HepG2 (cell line): ENCODE results near the gene TSGA10IP. TPM values are rescaled to one million over a fixed set of nuclear protein-coding genes. Genes with fewer than 3 reads are reported as not detected.
A peak's percentile ranks its signal among the peaks of the same experiment; 100 is the strongest.

ENCODE experiments used
- ATAC-seq: fragments of 200-7000 bp; cut with Tn5 transposase; 3 replicates; pipeline ENCODE4 v1.9.1; 2020; ENCODE audit warnings: mild to moderate bottlenecking, moderate library complexity
- BruUV-seq: library from RNA; stranded (reverse); fragments of 400-500 nt; replicated peaks from 2 replicates; lab custom pipeline; 2021; lab: Mats Ljungman, UMichigan
- CTCF ChIA-PET: fragments of 300-600 bp; formaldehyde crosslinking; extraction: SDS; loops from one replicate; lab custom pipeline; 2021; ENCODE audit warnings: low total read pairs, inconsistent platforms, low intra/inter-chr PET ratio; lab: Yijun Ruan, JAX
- POLR2A ChIA-PET: fragments of 350-600 bp; sonication (Branson Sonifier 250); formaldehyde crosslinking; loops from one replicate; lab custom pipeline; 2020; ENCODE audit warnings: antibody characterized with exemption, inconsistent platforms; lab: Yijun Ruan, JAX
- DNase-seq: peaks from one replicate; pipeline ENCODE4 v3.0.0-alpha.2; 2015; ENCODE audit warnings: low spot score
- FAIRE-seq: peaks from 3 replicates; lab custom pipeline; 2011; peaks lifted over from hg19 to GRCh38; lab: Jason Lieb, UNC
- H2AFZ ChIP-seq: one replicate; pipeline ENCODE4 v1.6.1; 2011; ENCODE audit warnings: low read length, inconsistent platforms
- H3K27ac ChIP-seq: fragments of 300-600 bp; 3 replicates; pipeline ENCODE4 v1.8.0; 2011; ENCODE audit warnings: mixed run types, mild to moderate bottlenecking, mixed read lengths, low read length, inconsistent platforms; ENCODE audit not compliant: insufficient read depth; ENCODE audit errors: extremely low read length
- H3K27me3 ChIP-seq, 2 experiments: fragments of 200-600 bp in 1 of 2; 2 replicates in 1 of 2; 3 replicates in 1 of 2; pipeline versions ENCODE4 v1.6.0 to v1.8.0; 2011; ENCODE audit warnings: low read length in 2 of 2, mild to moderate bottlenecking in 2 of 2, moderate library complexity in 2 of 2, inconsistent platforms in 1 of 2; ENCODE audit not compliant: insufficient read depth in 2 of 2, control insufficient read depth in 1 of 2
- H3K36me3 ChIP-seq, 2 experiments: fragments of 200-600 bp in 1 of 2; replicated peaks in 1 of 2; 2 replicates in 1 of 2; 3 replicates in 1 of 2; pipeline versions ENCODE4 v1.5.1 to v1.8.0; 2011; ENCODE audit warnings: low read length in 2 of 2, inconsistent platforms in 1 of 2; ENCODE audit not compliant: insufficient read depth in 2 of 2, control insufficient read depth in 1 of 2
- H3K4me1 ChIP-seq: 2 replicates; pipeline ENCODE4 v1.5.1; 2012; ENCODE audit warnings: low read length, inconsistent platforms; ENCODE audit not compliant: insufficient read depth
- H3K4me2 ChIP-seq: 2 replicates; pipeline ENCODE4 v1.6.0; 2011; ENCODE audit warnings: low read depth, low read length, inconsistent platforms
- H3K4me3 ChIP-seq, 3 experiments: fragments of 200-600 bp in 1 of 3; sonication (generic), shearing (Covaris generic) in 1 of 3; replicated peaks in 1 of 3; 2 replicates each; pipeline ENCODE4 v1.5.1; 2011 to 2016; ENCODE audit warnings: low read length in 3 of 3, inconsistent platforms in 2 of 3, low read depth in 2 of 3, mild to moderate bottlenecking in 2 of 3, control low read depth in 1 of 3, mixed read lengths in 1 of 3; ENCODE audit not compliant: insufficient read depth in 1 of 3
- H3K79me2 ChIP-seq: one replicate; pipeline ENCODE4 v1.6.1; 2011; ENCODE audit warnings: low read length, inconsistent platforms; ENCODE audit not compliant: insufficient read depth
- H3K9ac ChIP-seq: 2 replicates; pipeline ENCODE4 v1.6.0; 2011; ENCODE audit warnings: mild to moderate bottlenecking, low read depth, low read length, inconsistent platforms; ENCODE audit not compliant: insufficient read depth
- H3K9me3 ChIP-seq: 2 replicates; pipeline ENCODE4 v1.5.1; 2012; ENCODE audit warnings: mild to moderate bottlenecking, low read length
- H4K20me1 ChIP-seq: 2 replicates; pipeline ENCODE4 v1.6.0; 2011; ENCODE audit warnings: inconsistent platforms, mild to moderate bottlenecking, low read length, moderate library complexity; ENCODE audit not compliant: insufficient read depth
- ZNF468 ChIP-seq: sonication (generic); formaldehyde crosslinking; IDR thresholded peaks from 2 replicates; pipeline ENCODE4 v1.8.0; 2022; ENCODE audit warnings: mild to moderate bottlenecking, moderate library complexity, missing genetic modification reagents
- WGBS: methylation state at CpG from one replicate; pipeline ENCODE4 v1.1.6; 2017; ENCODE audit warnings: low lambda C conversion rate; 5-methylcytosine and 5-hydroxymethylcytosine counted together
- in situ Hi-C: cut with HindIII; loops from 2 replicates; pipeline ENCODE4 v1.10.0; 2017; ENCODE audit warnings: low pct_unique_long_range_greater_than_20kb; ENCODE audit not compliant: extremely low pct_ligation_motif_present
- intact Hi-C: fragments of 100-400 bp; cut with micrococcal nuclease; formaldehyde crosslinking; loops from one replicate; pipeline ENCODE4 v1.10.0; 2022; ENCODE audit not compliant: unreplicated experiment
- polyA plus RNA-seq, 8 experiments: library from polyadenylated mRNA; depleted of rRNA in 3 of 8; stranded (reverse) in 7 of 8; unstranded in 1 of 8; fragments of >200 nt; fragmentation: Illumina TruSeq in 4 of 8; extraction: Trizol in 4 of 8; gene quantifications; 2 replicates each; pipeline versions ENCODE4 v1.2.1 to v1.2.3, GENCODE V29; 2011 to 2016; ENCODE audit warnings: low read depth in 4 of 8, missing spikeins in 1 of 8, mixed read lengths in 1 of 8; ENCODE audit not compliant: insufficient read depth in 1 of 8
- total RNA-seq, 5 experiments: library from RNA; depleted of rRNA; stranded (reverse); fragments of >200 nt; fragmentation: Illumina TruSeq; extraction: Trizol; gene quantifications; 2 replicates each; pipeline ENCODE4 v1.2.3, GENCODE V29; 2016; ENCODE audit warnings: low read depth in 1 of 5
- TF ChIP-seq, protein P1 (sequence below): sonication (generic); formaldehyde crosslinking; IDR thresholded peaks from 2 replicates; pipeline ENCODE4 v1.9.0; 2022; ENCODE audit warnings: missing genetic modification reagents, mild to moderate bottlenecking, borderline replicate concordance

TSGA10IP gene
- total and polyA plus RNA-seq, 2 of the 13 experiments (the other 11 are each of a cell fraction or from before 2014, with no cell fraction given), result not detected

DNA sequence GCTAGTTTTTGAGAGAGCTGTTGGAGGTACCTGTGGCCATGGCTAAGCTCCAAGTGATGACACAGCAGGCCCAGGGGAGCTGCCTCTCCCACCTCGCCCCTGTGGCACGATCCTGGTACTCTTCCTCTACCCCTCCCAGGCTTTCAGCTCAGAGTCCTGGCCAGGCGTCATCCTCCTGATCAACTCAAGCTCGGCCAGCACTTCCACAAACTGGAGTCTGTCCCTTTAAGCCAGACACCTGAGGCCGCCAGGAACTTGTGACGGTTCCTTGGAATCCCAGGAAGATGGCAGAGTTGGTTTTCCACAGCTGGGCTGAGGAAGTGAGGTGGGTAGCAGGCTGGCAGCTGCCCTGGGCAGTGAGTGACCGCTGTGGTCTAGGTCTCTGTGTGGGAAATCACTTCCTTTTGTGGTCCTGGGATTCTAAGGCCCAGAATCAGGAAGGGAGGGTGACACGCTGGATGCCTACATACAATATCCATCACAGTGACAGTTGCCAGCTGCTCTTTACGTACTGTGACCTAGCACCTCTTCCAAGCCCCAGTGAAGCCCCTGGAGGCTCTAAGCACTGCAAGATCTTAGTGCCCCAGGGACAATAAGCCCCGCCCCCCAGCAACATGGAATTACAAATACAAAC, 63.3 kb downstream of the TSGA10IP start:
- Histone ChIP-seq H4K20me1 (no peaks in the 10 kb centered on the region), H3K4me3 (no peak overlapping the region; a peak in 1 of 6 replicates), H3K27me3 (peaks cover 6 to 30% of the 10 kb centered on the region in 2 experiments; a peak in 4 of 5 replicates), H3K4me2 (peak overlapping the region; percentile 49), H3K79me2 (peaks cover 2% of the 10 kb centered on the region), H3K4me1 (peaks cover 24% of the 10 kb centered on the region; the same call in 1 of the 2 replicates), H3K9me3 (no peaks in the 10 kb centered on the region), H2AFZ (peak overlapping the region; percentile 69), H3K36me3 (peaks cover 1 to 7% of the 10 kb centered on the region in 2 experiments; a peak in 3 of 5 replicates), H3K27ac (no peak overlapping the region), H3K9ac (no peak overlapping the region)
- WGBS, result 15% methylated on average over 8 of the region's 10 CpGs
- FAIRE-seq (no peak), DNase-seq (no peak), ATAC-seq (peak; percentile 10; the same call in 1 of the 3 replicates)
- no TSS peak for BruUV-seq
- in situ Hi-C loops, result no loop called here
- TF ChIP-seq ZNF468 (CRISPR knock-in tag), result no peak
- TF ChIP-seq, protein P1, sequence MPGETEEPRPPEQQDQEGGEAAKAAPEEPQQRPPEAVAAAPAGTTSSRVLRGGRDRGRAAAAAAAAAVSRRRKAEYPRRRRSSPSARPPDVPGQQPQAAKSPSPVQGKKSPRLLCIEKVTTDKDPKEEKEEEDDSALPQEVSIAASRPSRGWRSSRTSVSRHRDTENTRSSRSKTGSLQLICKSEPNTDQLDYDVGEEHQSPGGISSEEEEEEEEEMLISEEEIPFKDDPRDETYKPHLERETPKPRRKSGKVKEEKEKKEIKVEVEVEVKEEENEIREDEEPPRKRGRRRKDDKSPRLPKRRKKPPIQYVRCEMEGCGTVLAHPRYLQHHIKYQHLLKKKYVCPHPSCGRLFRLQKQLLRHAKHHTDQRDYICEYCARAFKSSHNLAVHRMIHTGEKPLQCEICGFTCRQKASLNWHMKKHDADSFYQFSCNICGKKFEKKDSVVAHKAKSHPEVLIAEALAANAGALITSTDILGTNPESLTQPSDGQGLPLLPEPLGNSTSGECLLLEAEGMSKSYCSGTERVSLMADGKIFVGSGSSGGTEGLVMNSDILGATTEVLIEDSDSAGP, result peak; percentile 84
- ChIA-PET POLR2A (interaction anchor here (0.6 to 1.2 kb wide), 3 partner anchors 14 to 288 kb away, joined by 3 read pairs; partner anchors contain the start of gene RNASEH2C), CTCF (no interaction called here)
- intact Hi-C loops, result no loop called here

Other genes starting within 250 kb of the TSGA10IP start
- 45.4 and 48.3 TPM in 2 replicates for gene KAT5, start 233.2 kb upstream of the TSGA10IP start, total RNA-seq (2016; rRNA removed; fragmentation: Illumina TruSeq; extraction: Trizol)
- 34.4 and 35.2 TPM in 2 replicates for gene KAT5, start 233.2 kb upstream of the TSGA10IP start, polyA plus RNA-seq (2011; rRNA removed)
- gene RNASEH2C, start 224.7 kb upstream of the TSGA10IP start, total RNA-seq (2016; rRNA removed; fragmentation: Illumina TruSeq; extraction: Trizol), result 50.9 and 65.1 TPM in 2 replicates
- gene RNASEH2C, start 224.7 kb upstream of the TSGA10IP start, polyA plus RNA-seq (2011; rRNA removed), result 24.6 and 27.4 TPM in 2 replicates
- gene AP5B1, start 164.5 kb upstream of the TSGA10IP start, total RNA-seq (2016; rRNA removed; fragmentation: Illumina TruSeq; extraction: Trizol), result 3.8 and 4.4 TPM in 2 replicates
- gene AP5B1, start 164.5 kb upstream of the TSGA10IP start, polyA plus RNA-seq (2011; rRNA removed), result 1.7 and 2.8 TPM in 2 replicates
- not detected in 2 replicates for gene OVOL1, start 158.4 kb upstream of the TSGA10IP start, total RNA-seq (2016; rRNA removed; fragmentation: Illumina TruSeq; extraction: Trizol)
- gene OVOL1, start 158.4 kb upstream of the TSGA10IP start, polyA plus RNA-seq (2011; rRNA removed), result 0.01 and 0.04 TPM in 2 replicates
- gene SNX32, start 111.5 kb upstream of the TSGA10IP start, total RNA-seq (2016; rRNA removed; fragmentation: Illumina TruSeq; extraction: Trizol), result 0.09 TPM in 1 of 2 replicates, not detected in the other
- 0.29 and 0.34 TPM in 2 replicates for gene SNX32, start 111.5 kb upstream of the TSGA10IP start, polyA plus RNA-seq (2011; rRNA removed)
- gene CFL1, start 87.3 kb upstream of the TSGA10IP start, total RNA-seq (2016; rRNA removed; fragmentation: Illumina TruSeq; extraction: Trizol), result 383 and 458 TPM in 2 replicates
- gene CFL1, start 87.3 kb upstream of the TSGA10IP start, polyA plus RNA-seq (2011; rRNA removed), result 347 and 379 TPM in 2 replicates
- gene MUS81, start 85.0 kb upstream of the TSGA10IP start, total RNA-seq (2016; rRNA removed; fragmentation: Illumina TruSeq; extraction: Trizol), result 13.2 and 25.6 TPM in 2 replicates
- gene MUS81, start 85.0 kb upstream of the TSGA10IP start, polyA plus RNA-seq (2011; rRNA removed), result 30.2 and 43.6 TPM in 2 replicates
- 3.7 and 7.4 TPM in 2 replicates for gene EFEMP2, start 72.7 kb upstream of the TSGA10IP start, total RNA-seq (2016; rRNA removed; fragmentation: Illumina TruSeq; extraction: Trizol)
- gene EFEMP2, start 72.7 kb upstream of the TSGA10IP start, polyA plus RNA-seq (2011; rRNA removed), result 29.7 and 34.3 TPM in 2 replicates
- gene CTSW, start 65.6 kb upstream of the TSGA10IP start, total RNA-seq (2016; rRNA removed; fragmentation: Illumina TruSeq; extraction: Trizol), result not detected in 2 replicates
- 0.09 TPM in 1 of 2 replicates, not detected in the other for gene CTSW, start 65.6 kb upstream of the TSGA10IP start, polyA plus RNA-seq (2011; rRNA removed)
- 62.1 and 66.0 TPM in 2 replicates for gene FIBP, start 57.0 kb upstream of the TSGA10IP start, total RNA-seq (2016; rRNA removed; fragmentation: Illumina TruSeq; extraction: Trizol)
- gene FIBP, start 57.0 kb upstream of the TSGA10IP start, polyA plus RNA-seq (2011; rRNA removed), result 42.9 and 55.3 TPM in 2 replicates
- 15.7 and 19.5 TPM in 2 replicates for gene CCDC85B, start 54.8 kb upstream of the TSGA10IP start, total RNA-seq (2016; rRNA removed; fragmentation: Illumina TruSeq; extraction: Trizol)
- 8.2 and 11.4 TPM in 2 replicates for gene CCDC85B, start 54.8 kb upstream of the TSGA10IP start, polyA plus RNA-seq (2011; rRNA removed)
- 3.1 and 4.0 TPM in 2 replicates for gene FOSL1, start 45.1 kb upstream of the TSGA10IP start, total RNA-seq (2016; rRNA removed; fragmentation: Illumina TruSeq; extraction: Trizol)
- gene FOSL1, start 45.1 kb upstream of the TSGA10IP start, polyA plus RNA-seq (2011; rRNA removed), result 2.8 and 4.1 TPM in 2 replicates
- gene C11orf68, start 26.4 kb upstream of the TSGA10IP start, total RNA-seq (2016; rRNA removed; fragmentation: Illumina TruSeq; extraction: Trizol), result 8.4 and 10.0 TPM in 2 replicates
- gene C11orf68, start 26.4 kb upstream of the TSGA10IP start, polyA plus RNA-seq (2011; rRNA removed), result 28.3 and 37.2 TPM in 2 replicates
- 31.5 and 52.3 TPM in 2 replicates for gene DRAP1, start 26.1 kb upstream of the TSGA10IP start, total RNA-seq (2016; rRNA removed; fragmentation: Illumina TruSeq; extraction: Trizol)
- 44.6 and 46.8 TPM in 2 replicates for gene DRAP1, start 26.1 kb upstream of the TSGA10IP start, polyA plus RNA-seq (2011; rRNA removed)
- 18.1 and 22.5 TPM in 2 replicates for gene SART1, start 16.3 kb downstream of the TSGA10IP start, total RNA-seq (2016; rRNA removed; fragmentation: Illumina TruSeq; extraction: Trizol)
- gene SART1, start 16.3 kb downstream of the TSGA10IP start, polyA plus RNA-seq (2011; rRNA removed), result 11.3 and 13.1 TPM in 2 replicates
- gene EIF1AD, start 56.7 kb downstream of the TSGA10IP start, total RNA-seq (2016; rRNA removed; fragmentation: Illumina TruSeq; extraction: Trizol), result 30.8 and 45.9 TPM in 2 replicates
- 18.2 and 24.0 TPM in 2 replicates for gene EIF1AD, start 56.7 kb downstream of the TSGA10IP start, polyA plus RNA-seq (2011; rRNA removed)
- 40.5 and 45.9 TPM in 2 replicates for gene BANF1, start 57.0 kb downstream of the TSGA10IP start, total RNA-seq (2016; rRNA removed; fragmentation: Illumina TruSeq; extraction: Trizol)
- gene BANF1, start 57.0 kb downstream of the TSGA10IP start, polyA plus RNA-seq (2011; rRNA removed), result 75.9 and 86.5 TPM in 2 replicates
- gene CST6, start 66.5 kb downstream of the TSGA10IP start, total RNA-seq (2016; rRNA removed; fragmentation: Illumina TruSeq; extraction: Trizol), result not detected in 2 replicates
- gene CST6, start 66.5 kb downstream of the TSGA10IP start, polyA plus RNA-seq (2011; rRNA removed), result not detected in 2 replicates
- not detected in 2 replicates for gene CATSPER1, start 81.0 kb downstream of the TSGA10IP start, total RNA-seq (2016; rRNA removed; fragmentation: Illumina TruSeq; extraction: Trizol)
- gene CATSPER1, start 81.0 kb downstream of the TSGA10IP start, polyA plus RNA-seq (2011; rRNA removed), result 0.04 and 0.17 TPM in 2 replicates
- gene GAL3ST3, start 103.7 kb downstream of the TSGA10IP start, total RNA-seq (2016; rRNA removed; fragmentation: Illumina TruSeq; extraction: Trizol), result not detected in 2 replicates
- not detected in 2 replicates for gene GAL3ST3, start 103.7 kb downstream of the TSGA10IP start, polyA plus RNA-seq (2011; rRNA removed)
- 153 and 162 TPM in 2 replicates for gene SF3B2, start 106.9 kb downstream of the TSGA10IP start, total RNA-seq (2016; rRNA removed; fragmentation: Illumina TruSeq; extraction: Trizol)
- 70.0 and 70.4 TPM in 2 replicates for gene SF3B2, start 106.9 kb downstream of the TSGA10IP start, polyA plus RNA-seq (2011; rRNA removed)
- 7.6 and 12.2 TPM in 2 replicates for gene PACS1, start 124.8 kb downstream of the TSGA10IP start, total RNA-seq (2016; rRNA removed; fragmentation: Illumina TruSeq; extraction: Trizol)
- gene PACS1, start 124.8 kb downstream of the TSGA10IP start, polyA plus RNA-seq (2011; rRNA removed), result 8.6 and 11.9 TPM in 2 replicates